HEK293 (cell line): ENCODE data around the gene CELSR1.

ENCODE experiments used
- CTCF ChIA-PET: fragments of 350-600 bp; formaldehyde crosslinking; extraction: SDS; loops from one replicate; lab custom pipeline; 2021; ENCODE audit warnings: antibody characterized with exemption; lab: Yijun Ruan, JAX
- POLR2A ChIA-PET: fragments of 300-600 bp; formaldehyde crosslinking; extraction: SDS; loops from one replicate; lab custom pipeline; 2020; ENCODE audit warnings: antibody characterized with exemption, inconsistent platforms; lab: Yijun Ruan, JAX
- H3K27ac ChIP-seq: fragments of 200-500 bp; sonication (Bioruptor generic); 2 replicates; pipeline ENCODE4 v1.5.1; 2014; ENCODE audit warnings: low read depth, low read length, control low read depth, inconsistent platforms; ENCODE audit errors: extremely low read depth
- H3K36me3 ChIP-seq, 2 experiments: fragments of 200-500 bp in 1 of 2; sonication (Bioruptor generic) in 1 of 2; 1 replicate in 1 of 2; 2 replicates in 1 of 2; pipeline ENCODE4 v1.5.1; 2014 to 2017; ENCODE audit warnings: inconsistent platforms in 2 of 2, low read length in 2 of 2; ENCODE audit not compliant: control insufficient read depth in 2 of 2, insufficient read depth in 1 of 2
- H3K4me1 ChIP-seq: fragments of 200-500 bp; sonication (Bioruptor generic); 2 replicates; pipeline ENCODE4 v1.5.1; 2014; ENCODE audit warnings: mild to moderate bottlenecking, low read length, inconsistent platforms; ENCODE audit not compliant: control insufficient read depth, insufficient read depth
- H3K4me3 ChIP-seq: 2 replicates; pipeline ENCODE4 v1.5.1; 2011; ENCODE audit warnings: low read depth, mild to moderate bottlenecking, control low read depth, low read length, moderate library complexity
- H3K9me3 ChIP-seq: fragments of 200-500 bp; sonication (Bioruptor generic); 2 replicates; pipeline ENCODE4 v1.5.1; 2014; ENCODE audit warnings: low read depth, low read length, inconsistent platforms; ENCODE audit not compliant: control insufficient read depth, insufficient read depth
- EGR2 ChIP-seq: fragments of 450-650 bp; formaldehyde crosslinking; IDR thresholded peaks from 2 replicates; pipeline ENCODE4 v1.5.1; 2016; ENCODE audit warnings: low read depth, missing biosample characterization, missing genetic modification characterization
- HOXD13 ChIP-seq: sonication (generic); formaldehyde crosslinking; IDR thresholded peaks from 2 replicates; pipeline ENCODE4 v1.8.0; 2022; ENCODE audit warnings: missing genetic modification reagents, borderline replicate concordance
- KLF8 ChIP-seq: fragments of 450-650 bp; formaldehyde crosslinking; IDR thresholded peaks from 2 replicates; pipeline ENCODE4 v1.5.1; 2016; ENCODE audit warnings: missing biosample characterization, missing genetic modification characterization
- OSR2 ChIP-seq: fragments of 450-650 bp; formaldehyde crosslinking; IDR thresholded peaks from 2 replicates; pipeline ENCODE4 v1.5.1; 2016; ENCODE audit warnings: missing biosample characterization, missing genetic modification characterization
- SCRT1 ChIP-seq: fragments of 450-650 bp; formaldehyde crosslinking; IDR thresholded peaks from 2 replicates; pipeline ENCODE4 v1.5.1; 2016; ENCODE audit warnings: missing biosample characterization, missing genetic modification characterization, borderline replicate concordance
- SP2 ChIP-seq: fragments of 450-650 bp; formaldehyde crosslinking; IDR thresholded peaks from 2 replicates; pipeline ENCODE4 v1.5.1; 2016; ENCODE audit warnings: missing biosample characterization, missing genetic modification characterization
- ZBTB17 ChIP-seq: fragments of 450-650 bp; formaldehyde crosslinking; IDR thresholded peaks from 2 replicates; pipeline ENCODE4 v1.5.1; 2016; ENCODE audit warnings: missing biosample characterization, missing genetic modification characterization
- ZFP69B ChIP-seq: fragments of 450-650 bp; formaldehyde crosslinking; IDR thresholded peaks from 2 replicates; pipeline ENCODE4 v1.5.1; 2016; ENCODE audit warnings: missing biosample characterization, missing genetic modification characterization
- ZNF146 ChIP-seq: fragments of 450-650 bp; formaldehyde crosslinking; IDR thresholded peaks from 2 replicates; pipeline ENCODE4 v1.5.1; 2016; ENCODE audit warnings: missing biosample characterization, missing genetic modification characterization
- ZNF148 ChIP-seq: fragments of 450-650 bp; formaldehyde crosslinking; IDR thresholded peaks from 2 replicates; pipeline ENCODE4 v1.5.0; 2017; ENCODE audit warnings: missing biosample characterization, missing genetic modification characterization, borderline replicate concordance
- ZNF16 ChIP-seq: fragments of 450-650 bp; formaldehyde crosslinking; IDR thresholded peaks from 2 replicates; pipeline ENCODE4 v1.5.1; 2016; ENCODE audit warnings: low read depth, missing biosample characterization, missing genetic modification characterization
- ZNF223 ChIP-seq: fragments of 450-650 bp; formaldehyde crosslinking; IDR thresholded peaks from 2 replicates; pipeline ENCODE4 v1.5.1; 2016; ENCODE audit warnings: missing biosample characterization, missing genetic modification characterization
- ZNF248 ChIP-seq: fragments of 450-650 bp; formaldehyde crosslinking; IDR thresholded peaks from 2 replicates; pipeline ENCODE4 v1.5.1; 2017; ENCODE audit warnings: missing biosample characterization, missing genetic modification characterization
- ZNF311 ChIP-seq: fragments of 450-650 bp; formaldehyde crosslinking; IDR thresholded peaks from 2 replicates; pipeline ENCODE4 v1.5.1; 2017; ENCODE audit warnings: missing biosample characterization, missing genetic modification characterization, borderline replicate concordance
- ZNF394 ChIP-seq: fragments of 450-650 bp; formaldehyde crosslinking; IDR thresholded peaks from 2 replicates; pipeline ENCODE4 v1.5.1; 2016; ENCODE audit warnings: missing biosample characterization, missing genetic modification characterization, mild to moderate bottlenecking, moderate library complexity, borderline replicate concordance
- ZNF404 ChIP-seq: fragments of 450-650 bp; formaldehyde crosslinking; IDR thresholded peaks from 2 replicates; pipeline ENCODE4 v1.5.1; 2017; ENCODE audit warnings: missing biosample characterization, missing genetic modification characterization
- ZNF555 ChIP-seq: fragments of 450-650 bp; formaldehyde crosslinking; conservative IDR thresholded peaks from 2 replicates; pipeline ENCODE4 v1.5.1; 2017; ENCODE audit warnings: missing biosample characterization, mild to moderate bottlenecking, missing genetic modification characterization, inconsistent platforms
- ZNF571 ChIP-seq: fragments of 450-650 bp; formaldehyde crosslinking; IDR thresholded peaks from 2 replicates; pipeline ENCODE4 v1.5.0; 2017; ENCODE audit warnings: missing biosample characterization, missing genetic modification characterization
- ZNF629 ChIP-seq: fragments of 450-650 bp; formaldehyde crosslinking; IDR thresholded peaks from 2 replicates; pipeline ENCODE4 v1.5.1; 2017; ENCODE audit warnings: missing biosample characterization, missing genetic modification characterization
- ZNF692 ChIP-seq: fragments of 450-650 bp; formaldehyde crosslinking; IDR thresholded peaks from 2 replicates; pipeline ENCODE4 v1.5.1; 2016; ENCODE audit warnings: missing biosample characterization, missing genetic modification characterization
- ZNF785 ChIP-seq: fragments of 450-650 bp; formaldehyde crosslinking; IDR thresholded peaks from 2 replicates; pipeline ENCODE4 v1.5.1; 2016; ENCODE audit warnings: missing biosample characterization, missing genetic modification characterization

The CELSR1 gene

GRCh38 chr22:46382524-46382923, 154.9 kb downstream of the CELSR1 start:
- H3K4me3 ChIP-seq, result no peak overlapping the region
- no peak overlapping the region for H3K27ac ChIP-seq
- TF ChIP-seq ZNF785 (tag by site-specific recombination), result no peak
- TF ChIP-seq SCRT1 (tag by site-specific recombination), result 0 out of 2 replicates have a peak, but pooled peaks have one; percentile 20
- TF ChIP-seq ZNF146 (tag by site-specific recombination), result peak; percentile 97
- H3K9me3 ChIP-seq, result no peaks in the 10 kb centered on the region
- no peaks in the 10 kb centered on the region for H3K4me1 ChIP-seq
- ChIA-PET CTCF (interaction anchor here (1.8 kb wide), 1 partner anchor 15 kb away, joined by 10 read pairs; no protein-coding TSS in a partner anchor), POLR2A (no interaction called here)
- H3K36me3 ChIP-seq, result peaks cover 3 to 11% of the 10 kb centered on the region in 2 experiments; a peak in 2 of 3 replicates

- Histone ChIP-seq H3K9me3 (no peaks in the 10 kb centered on the region), H3K27ac (no peak overlapping the region), H3K36me3 (peaks cover 3 to 18% of the 10 kb centered on the region in 2 experiments; a peak in 2 of 3 replicates), H3K4me1 (no peaks in the 10 kb centered on the region), H3K4me3 (no peak overlapping the region)
- POLR2A ChIA-PET, result no interaction called here
- CTCF ChIA-PET, result interaction anchor here (1.0 to 1.8 kb wide), 3 partner anchors 14 to 375 kb away, joined by 4 to 5 read pairs (median 4); no protein-coding TSS in a partner anchor
- TF ChIP-seq ZNF555 (tag by site-specific recombination) (no peak), OSR2 (tag by site-specific recombination) (no peak), EGR2 (no peak), ZFP69B (tag by site-specific recombination) (no peak), SP2 (tag by site-specific recombination) (no peak), ZNF248 (tag by site-specific recombination) (no peak), ZNF571 (tag by site-specific recombination) (no peak), ZNF148 (tag by site-specific recombination) (no peak), KLF8 (tag by site-specific recombination) (no peak)
Observed at GRCh38 chr22:46381731-46382130, 155.7 kb downstream of the CELSR1 start.

GRCh38 chr22:46381142-46381541, 156.3 kb downstream of the CELSR1 start:
- H3K27ac ChIP-seq, result no peak overlapping the region
- H3K9me3 ChIP-seq, result no peaks in the 10 kb centered on the region
- H3K4me3 ChIP-seq, result no peak overlapping the region
- TF ChIP-seq ZNF394 (tag by site-specific recombination) (peak; percentile 61; the same call in 1 of the 2 replicates), ZNF16 (no peak), ZBTB17 (tag by site-specific recombination) (peak; percentile 87)
- ChIA-PET POLR2A (no interaction called here), CTCF (interaction anchor here (1.0 to 1.8 kb wide), 3 partner anchors 13 to 375 kb away, joined by 4 to 5 read pairs (median 4); no protein-coding TSS in a partner anchor)
- H3K36me3 ChIP-seq, result peaks cover 9 to 23% of the 10 kb centered on the region in 2 experiments; a peak in 2 of 3 replicates
- no peaks in the 10 kb centered on the region for H3K4me1 ChIP-seq

GRCh38 chr22:46380581-46380980, 156.8 kb downstream of the CELSR1 start:
- H3K4me3 ChIP-seq, result no peak overlapping the region
- H3K27ac ChIP-seq, result no peak overlapping the region
- TF ChIP-seq ZNF311 (tag by site-specific recombination), result no peak
- no peak for TF ChIP-seq ZNF692 (tag by site-specific recombination)
- TF ChIP-seq ZNF404 (tag by site-specific recombination), result no peak
- TF ChIP-seq ZNF223 (tag by site-specific recombination), result no peak
- TF ChIP-seq ZNF629, result no peak
- no peak for TF ChIP-seq HOXD13
- no peak for TF ChIP-seq EGR2
- POLR2A ChIA-PET, result no interaction called here
- no peaks in the 10 kb centered on the region for H3K9me3 ChIP-seq
- peaks cover 11 to 27% of the 10 kb centered on the region in 2 experiments; a peak in 2 of 3 replicates for H3K36me3 ChIP-seq
- CTCF ChIA-PET, result interaction anchor here (1.0 to 1.8 kb wide), 3 partner anchors 13 to 374 kb away, joined by 4 to 5 read pairs (median 4); no protein-coding TSS in a partner anchor
- H3K4me1 ChIP-seq, result no peaks in the 10 kb centered on the region
